Stimulated activated CD8-positive, alpha-beta memory T cell treated with anti-CD3 and anti-CD28 coated beads, Interleukin-15, amount 100 ng/mL, for 1 hour (primary cell): ENCODE results near the gene CRY1.
"Not testable (repeated sequence)": the region's sequence is repeated elsewhere in the genome, so short reads cannot be mapped to it uniquely, and the experiment has no call there.

ENCODE experiments used
- DNase-seq: peaks from one replicate; pipeline ENCODE4 v3.0.0-alpha.2; 2020; ENCODE audit warnings: low read depth

Gene CRY1

GRCh38 chr12:107108366-107108765, 15.0 kb upstream of the CRY1 start:
- not testable (repeated sequence) for DNase-seq

DNA sequence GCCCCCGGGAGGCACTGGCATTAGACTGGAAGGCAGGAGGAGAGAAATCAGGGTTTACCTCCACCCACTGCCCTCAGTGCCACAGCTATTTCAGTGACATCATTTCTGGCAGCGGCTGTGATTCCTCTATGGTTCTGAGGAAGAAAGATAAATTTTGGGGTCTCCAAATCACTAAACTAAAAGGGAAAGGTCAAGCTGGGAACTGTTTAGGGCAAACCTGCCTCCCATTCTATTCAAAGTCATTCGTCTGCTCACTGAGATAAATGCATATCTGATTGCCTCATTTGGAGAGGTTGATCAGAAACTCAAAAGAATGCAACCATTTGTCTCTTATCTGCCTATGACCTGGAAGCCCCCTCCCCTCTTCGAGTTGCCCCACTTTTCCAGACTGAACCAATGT, 14.0 kb upstream of the CRY1 start:
- DNase-seq, result no peak

GRCh38 chr12:107106241-107107025, 13.1 kb upstream of the CRY1 start:
- no peak for DNase-seq

DNA sequence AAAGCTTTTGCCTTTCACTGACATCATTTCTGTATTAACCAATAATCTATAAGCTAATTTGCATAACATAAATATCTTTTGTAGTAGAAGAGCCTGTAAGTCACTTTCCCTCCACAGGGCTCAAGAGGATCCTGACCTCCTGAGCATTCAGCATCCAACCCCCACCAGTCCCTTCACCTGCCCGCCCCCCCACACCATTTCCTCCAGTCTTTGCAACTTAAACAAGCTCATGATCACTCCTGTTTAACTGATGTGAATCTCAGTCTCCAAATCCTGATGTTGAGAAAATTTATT, 12.0 kb upstream of the CRY1 start:
- no peak for DNase-seq

DNA sequence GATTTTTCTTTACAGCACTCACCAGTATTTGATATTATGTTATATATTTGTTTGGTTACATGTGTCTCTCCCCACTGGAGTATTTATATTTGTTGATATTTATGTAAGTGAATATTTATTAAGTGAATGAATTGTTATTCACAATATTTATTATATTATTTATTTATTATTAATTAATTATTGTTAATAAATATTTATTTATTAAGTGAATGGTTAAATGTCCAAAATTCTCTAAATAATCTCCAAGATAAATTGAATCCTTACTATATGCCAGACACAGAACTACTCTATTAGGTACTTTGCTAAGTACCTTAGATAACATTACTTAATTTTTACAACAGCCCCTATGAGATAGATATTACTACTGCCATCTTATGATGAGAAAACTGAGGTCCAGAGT, 10.2 kb upstream of the CRY1 start:
- no peak for DNase-seq

GRCh38 chr12:107103097-107103496, 9.7 kb upstream of the CRY1 start:
- no peak for DNase-seq

DNA sequence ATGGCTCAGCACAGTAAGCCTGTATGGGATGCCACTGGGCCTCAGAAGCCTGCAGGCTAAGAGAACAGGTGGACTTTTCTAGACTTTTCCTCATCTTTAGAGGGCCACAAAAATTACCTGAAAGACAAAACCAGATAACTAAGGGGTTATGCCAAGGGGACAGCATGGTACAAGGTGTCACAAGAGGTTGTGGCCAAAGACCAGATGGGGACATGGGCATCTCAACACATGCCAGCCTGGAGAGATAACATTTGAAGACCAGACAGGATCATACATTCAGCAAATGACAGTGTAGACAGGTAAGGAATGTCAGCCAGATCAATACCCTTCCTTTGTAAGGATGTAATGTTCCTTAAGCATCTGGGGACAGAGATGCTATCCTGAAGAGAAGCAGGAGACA, 8.9 kb upstream of the CRY1 start:
- DNase-seq, result no peak

DNA sequence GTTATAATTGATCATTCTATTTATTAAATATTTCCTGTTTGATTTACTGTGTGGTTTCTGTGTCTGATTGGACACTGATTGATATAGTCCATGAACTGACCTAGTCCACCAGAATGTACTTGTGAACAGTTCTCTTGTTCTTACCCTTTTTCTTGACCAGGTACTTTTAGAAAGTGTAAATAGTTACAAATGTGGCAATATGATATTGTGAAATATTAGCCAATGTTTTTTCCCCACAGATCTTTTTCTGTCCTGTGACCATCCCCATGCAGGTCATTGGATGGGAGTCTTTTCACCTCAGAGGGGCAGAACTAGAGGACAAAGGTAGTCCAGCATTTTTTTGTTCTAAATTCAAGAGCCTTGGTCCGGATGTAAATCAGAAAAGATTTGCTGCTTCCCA, 8.3 kb upstream of the CRY1 start:
- DNase-seq, result no peak

GRCh38 chr12:107099917-107100316, 6.6 kb upstream of the CRY1 start:
- no peak for DNase-seq

GRCh38 chr12:107096571-107096970, 3.2 kb upstream of the CRY1 start:
- no peak for DNase-seq

GRCh38 chr12:107094183-107094448, 767 bp upstream of the CRY1 start:
- DNase-seq, result no peak

- peak; percentile 59 for DNase-seq
Measured at GRCh38 chr12:107092669-107093416, 506 bp downstream of the CRY1 start.

DNA sequence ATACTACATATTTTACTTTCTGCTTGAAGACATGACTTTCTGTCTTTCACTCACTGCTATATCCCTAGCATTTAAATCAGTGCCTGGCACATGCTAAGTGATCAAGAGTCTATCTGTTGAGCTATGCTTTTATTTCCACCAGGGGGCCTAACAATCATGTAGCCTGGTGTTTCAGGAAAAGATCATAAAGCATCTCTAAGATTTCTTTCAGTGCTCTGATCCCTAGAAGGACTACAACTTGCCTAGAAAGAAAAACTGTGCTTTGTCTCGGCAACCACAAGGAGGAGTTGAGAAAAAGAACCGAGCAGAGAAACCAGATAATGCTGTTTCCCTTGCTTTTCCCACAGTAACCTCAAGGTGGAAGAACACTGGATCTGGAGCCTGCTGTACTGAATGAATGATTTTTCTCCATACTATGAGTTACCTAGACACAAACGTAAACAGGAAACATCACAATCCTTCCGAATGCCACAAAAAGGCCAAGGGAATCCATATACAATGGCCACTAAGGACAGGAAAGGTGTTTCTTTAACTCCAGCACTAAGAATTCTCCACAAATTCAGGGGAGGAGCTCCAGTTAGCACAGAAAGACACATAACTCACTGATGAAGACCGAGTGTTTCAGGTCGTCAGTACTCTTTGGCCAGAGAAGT, 1.2 kb downstream of the CRY1 start:
- no peak for DNase-seq

- no peak for DNase-seq
Measured at GRCh38 chr12:107091381-107091780, 2.0 kb downstream of the CRY1 start.

DNA sequence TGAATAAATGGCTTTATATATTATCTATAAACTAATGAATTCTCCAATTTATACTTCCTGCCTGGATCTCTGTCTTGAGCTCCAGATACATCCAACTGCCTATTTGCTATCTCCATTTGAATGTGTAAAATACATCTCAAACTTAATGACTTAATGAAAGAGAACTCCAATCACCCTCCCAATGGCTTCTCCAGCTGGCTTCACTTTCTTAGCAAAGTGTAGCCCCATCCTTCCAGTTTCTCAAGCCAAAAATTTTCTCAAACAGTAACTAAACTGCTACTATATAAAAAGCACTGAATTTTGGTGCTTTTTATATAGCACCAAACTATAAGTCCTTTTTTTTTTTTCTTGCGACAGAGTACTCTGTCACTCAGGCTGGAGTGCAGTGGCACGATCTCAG, 2.6 kb downstream of the CRY1 start:
- no peak for DNase-seq

DNA sequence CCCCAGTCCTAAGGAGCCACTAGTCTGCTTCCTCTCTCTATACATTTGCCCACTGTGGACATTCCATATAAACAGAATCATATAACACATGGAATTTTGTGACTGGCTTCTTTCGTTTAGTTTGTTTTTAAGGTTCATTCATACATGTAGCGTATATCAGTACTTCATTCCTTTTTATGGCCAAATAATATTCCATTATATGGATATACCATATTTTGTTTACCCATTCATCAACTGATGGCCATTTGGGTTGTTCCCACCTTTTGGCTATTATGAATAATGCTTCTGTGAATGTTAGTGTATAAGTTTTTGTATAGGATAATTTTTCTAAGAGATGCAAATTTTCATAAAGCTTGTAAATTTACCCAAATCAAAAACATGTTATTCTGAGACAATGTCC, 4.4 kb downstream of the CRY1 start:
- no peak for DNase-seq

GRCh38 chr12:107086314-107086713, 7.0 kb downstream of the CRY1 start:
- DNase-seq, result no peak

- no peak for DNase-seq
Measured at GRCh38 chr12:107081778-107082177, 11.6 kb downstream of the CRY1 start.

- no peak for DNase-seq
Measured at GRCh38 chr12:107080299-107080698, 13.1 kb downstream of the CRY1 start.

- no peak for DNase-seq
Measured at GRCh38 chr12:107079172-107080011, 14.0 kb downstream of the CRY1 start.

- DNase-seq, result not testable (repeated sequence)
Measured at GRCh38 chr12:107073266-107073665, 20.1 kb downstream of the CRY1 start.

- no peak for DNase-seq
Measured at GRCh38 chr12:107066691-107067090, 26.7 kb downstream of the CRY1 start.

GRCh38 chr12:107064687-107065086, 28.7 kb downstream of the CRY1 start:
- DNase-seq, result no peak
